Sigmoid colon (tissue), 7 donors: Measurements from ENCODE around the gene PARP2. TPM values are rescaled to one million over a fixed set of nuclear protein-coding genes. Genes with fewer than 3 reads are reported as not detected.
"Not testable (repeated sequence)": the region's sequence is repeated elsewhere in the genome, so short reads cannot be mapped to it uniquely, and the experiment has no call there.

Source experiments
- DNase-seq: peaks from one replicate; pipeline ENCODE4 v3.0.0-alpha.2; 2019
- H3K27ac ChIP-seq, 4 donors: fragments of 200-600 bp; sonication (generic); one replicate each; pipeline ENCODE4 v1.5.1; 2016 to 2019; ENCODE audit warnings: mild to moderate bottlenecking in 1 of 4
- H3K27me3 ChIP-seq, 3 donors: fragments of 200-600 bp; sonication (generic); one replicate each; pipeline ENCODE4 v1.5.1; 2019; ENCODE audit warnings: mild to moderate bottlenecking in 1 of 3
- H3K36me3 ChIP-seq, 4 donors: fragments of 200-600 bp; sonication (generic); one replicate each; pipeline ENCODE4 v1.5.1; 2016 to 2019
- H3K4me1 ChIP-seq, 4 donors: fragments of 200-600 bp; sonication (generic); one replicate each; pipeline ENCODE4 v1.5.1; 2017 to 2019
- H3K4me3 ChIP-seq, 4 donors: fragments of 200-600 bp; sonication (generic); one replicate each; pipeline ENCODE4 v1.5.1; 2017 to 2019; ENCODE audit warnings: mild to moderate bottlenecking in 2 of 4, moderate library complexity in 1 of 4
- H3K9me3 ChIP-seq, 4 donors: fragments of 200-600 bp in 3 of 4; sonication (generic) in 3 of 4; one replicate each; pipeline versions ENCODE4 v1.5.1 to v1.6.1; 2013 to 2019
- EP300 ChIP-seq, 4 donors: sonication (generic); formaldehyde crosslinking; IDR thresholded peaks; one replicate each; pipeline ENCODE4 v1.6.1; 2017; ENCODE audit warnings: antibody characterized with exemption in 4 of 4
- POLR2A ChIP-seq, 2 donors: fragments of 450-650 bp; IDR thresholded peaks; one replicate each; pipeline ENCODE4 v1.6.1; 2016; ENCODE audit warnings: antibody characterized with exemption in 2 of 2, mild to moderate bottlenecking in 2 of 2, moderate library complexity in 2 of 2
- POLR2AphosphoS5 ChIP-seq, 4 donors: sonication (generic); formaldehyde crosslinking; IDR thresholded peaks; one replicate each; pipeline ENCODE4 v1.6.1; 2017; ENCODE audit warnings: antibody characterized with exemption in 4 of 4
- WGBS, 2 donors: extraction: QIAGEN DNeasy Blood & Tissue Kit; methylation state at CpG; one replicate each; pipeline ENCODE4 v1.1.7; 2013; 5-methylcytosine and 5-hydroxymethylcytosine counted together
- intact Hi-C: fragments of 100-400 bp; cut with DNase I; formaldehyde crosslinking; loops from one replicate; pipeline ENCODE4 v1.15.1; 2023
- polyA plus RNA-seq, 3 donors: library from polyadenylated mRNA; stranded (reverse); fragments of 200-250 nt; gene quantifications; one replicate each; pipeline ENCODE4 v1.2.3, GENCODE V29; 2013
- total RNA-seq, 4 donors: library from RNA; depleted of rRNA; stranded (reverse); fragments of >200 nt; gene quantifications; one replicate each; pipeline ENCODE4 v1.1.0, GENCODE V29; 2016
- TF ChIP-seq, protein P1 (sequence below), 4 experiments: fragments of 450-650 bp in 3 of 4; fragments of 200-600 bp in 1 of 4; IDR thresholded peaks; one replicate each; pipeline ENCODE4 v1.5.1; 2016 to 2019; ENCODE audit warnings: antibody characterized with exemption in 4 of 4, mild to moderate bottlenecking in 3 of 4, moderate library complexity in 2 of 4
- donor health status: healthy with polysubstance abuse.
- donor health status: Bipolar disorder and iron deficiency.
- donor health status: healthy.

PARP2 gene
- total and polyA plus RNA-seq, 7 donors: 6.0 to 14.3 (median 10.2) TPM

DNA sequence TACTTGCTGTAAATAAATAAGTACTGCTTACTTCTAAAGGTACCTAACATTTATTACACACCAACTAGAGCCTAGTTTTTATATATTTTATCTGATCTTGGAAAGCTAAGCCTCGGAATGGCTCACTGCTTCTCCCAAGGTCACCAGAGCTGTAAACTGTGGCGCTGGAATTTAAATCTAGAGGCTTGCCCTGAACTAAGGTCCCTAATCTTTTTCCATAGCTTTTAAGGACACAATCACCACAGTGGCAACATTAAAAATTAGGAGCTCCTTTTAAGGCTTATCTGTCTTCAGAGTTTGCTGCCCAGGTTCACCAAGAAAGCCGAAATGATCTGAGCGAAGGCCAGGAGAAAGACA, 11.0 kb upstream of the PARP2 start:
- Histone ChIP-seq H3K4me1 (peaks cover 0 to 34% (median 18%) of the 10 kb centered on the region in 4 donors), H3K9me3 (no peaks in the 10 kb centered on the region), H3K36me3 (peaks cover 0 to 11% (median 0%) of the 10 kb centered on the region in 4 donors), H3K4me3 (peak overlapping the region; percentile 56 to 59 (median 56)), H3K27ac (peak overlapping the region; percentile 86 to 91 (median 90)), H3K27me3 (no peaks in the 10 kb centered on the region)
- 4 to 17% methylated on average over 4 of the region's 4 CpGs for WGBS, 2 donors
- TF ChIP-seq POLR2AphosphoS5 (IDR thresholded peaks at IDR 0.05) (no peak), EP300 (IDR thresholded peaks at IDR 0.05) (no peak), POLR2A (IDR thresholded peaks at IDR 0.05) (no peak)
- TF ChIP-seq, protein P1, sequence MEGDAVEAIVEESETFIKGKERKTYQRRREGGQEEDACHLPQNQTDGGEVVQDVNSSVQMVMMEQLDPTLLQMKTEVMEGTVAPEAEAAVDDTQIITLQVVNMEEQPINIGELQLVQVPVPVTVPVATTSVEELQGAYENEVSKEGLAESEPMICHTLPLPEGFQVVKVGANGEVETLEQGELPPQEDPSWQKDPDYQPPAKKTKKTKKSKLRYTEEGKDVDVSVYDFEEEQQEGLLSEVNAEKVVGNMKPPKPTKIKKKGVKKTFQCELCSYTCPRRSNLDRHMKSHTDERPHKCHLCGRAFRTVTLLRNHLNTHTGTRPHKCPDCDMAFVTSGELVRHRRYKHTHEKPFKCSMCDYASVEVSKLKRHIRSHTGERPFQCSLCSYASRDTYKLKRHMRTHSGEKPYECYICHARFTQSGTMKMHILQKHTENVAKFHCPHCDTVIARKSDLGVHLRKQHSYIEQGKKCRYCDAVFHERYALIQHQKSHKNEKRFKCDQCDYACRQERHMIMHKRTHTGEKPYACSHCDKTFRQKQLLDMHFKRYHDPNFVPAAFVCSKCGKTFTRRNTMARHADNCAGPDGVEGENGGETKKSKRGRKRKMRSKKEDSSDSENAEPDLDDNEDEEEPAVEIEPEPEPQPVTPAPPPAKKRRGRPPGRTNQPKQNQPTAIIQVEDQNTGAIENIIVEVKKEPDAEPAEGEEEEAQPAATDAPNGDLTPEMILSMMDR (IDR thresholded peaks at IDR 0.05): no peak
- intact Hi-C loops: loop anchor here (10.0 kb wide), 1 partner anchor 762 kb away; the partner anchor contains the start of gene ZNF219
- DNase-seq: no peak

- Histone ChIP-seq H3K27ac (peak within 1 kb of the TSS; percentile 86 to 91 (median 90)), H3K4me3 (peak within 1 kb of the TSS; percentile 56 to 59 (median 56)), H3K4me1 (peaks cover 0 to 30% (median 15%) of the 10 kb centered on the region in 4 donors), H3K27me3 (no peaks in the 10 kb centered on the region), H3K9me3 (no peaks in the 10 kb centered on the region), H3K36me3 (peaks cover 0 to 11% (median 0%) of the 10 kb centered on the region in 4 donors)
- intact Hi-C loops: loop anchor here (1.0 to 10.0 kb wide), 2 partner anchors 10 to 762 kb away; partner anchors contain the start of genes PARP2 and ZNF219
- 0 to 1% methylated on average over 19 of the region's 19 CpGs for WGBS, 2 donors
- TF ChIP-seq EP300 (IDR thresholded peaks at IDR 0.05): peak in 1 of 4 donors; percentile 15
- peak; percentile 46 to 69 for TF ChIP-seq POLR2A (IDR thresholded peaks at IDR 0.05)
- TF ChIP-seq POLR2AphosphoS5 (IDR thresholded peaks at IDR 0.05): peak; percentile 86 to 94 (median 90)
- TF ChIP-seq, protein P1 (IDR thresholded peaks at IDR 0.05): no peak
- peak; percentile 86 for DNase-seq
Measured at GRCh38 chr14:20332788-20333493, 10.5 kb upstream of the PARP2 start, which contains the start of gene CCNB1IP1. CCNB1IP1 (minus strand) TSS chr14:20333279; CDS start chr14:20316523, 16,756 bp downstream.

DNA sequence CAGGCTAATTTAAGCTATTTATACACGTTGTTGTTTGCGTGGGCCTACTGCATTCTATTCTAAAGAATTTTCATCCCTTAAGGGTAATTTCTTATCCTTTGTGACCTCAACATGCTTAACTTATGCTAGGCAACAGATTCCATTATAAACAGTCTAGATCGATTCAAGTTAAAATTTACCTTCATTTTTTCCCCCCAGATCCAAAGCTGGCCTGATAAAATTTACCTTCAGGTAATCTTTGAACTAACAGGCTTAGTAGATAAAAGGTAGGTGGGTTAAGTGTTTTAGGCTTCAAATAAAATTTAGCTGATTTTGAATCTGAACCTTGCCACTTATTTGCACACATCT, 10.0 kb upstream of the PARP2 start:
- TF ChIP-seq POLR2AphosphoS5 (IDR thresholded peaks at IDR 0.05) (no peak), POLR2A (IDR thresholded peaks at IDR 0.05) (no peak), EP300 (IDR thresholded peaks at IDR 0.05) (no peak)
- TF ChIP-seq, protein P1 (IDR thresholded peaks at IDR 0.05): no peak
- peak overlapping the region; percentile 86 to 91 (median 90) for H3K27ac ChIP-seq
- no peaks in the 10 kb centered on the region for H3K9me3 ChIP-seq
- H3K4me3 ChIP-seq: peak overlapping the region; percentile 56 to 59 (median 56)
- intact Hi-C loops: loop anchor here (1.0 to 10.0 kb wide), 2 partner anchors 10 to 761 kb away; partner anchors contain the start of genes PARP2 and ZNF219
- 6 to 12% methylated on average over 3 of the region's 3 CpGs for WGBS, 2 donors
- H3K27me3 ChIP-seq: no peaks in the 10 kb centered on the region
- H3K36me3 ChIP-seq: peaks cover 0 to 6% (median 0%) of the 10 kb centered on the region in 4 donors
- H3K4me1 ChIP-seq: peaks cover 0 to 30% (median 15%) of the 10 kb centered on the region in 4 donors
- DNase-seq: no peak

- 72 to 76% methylated on average over 7 of the region's 7 CpGs for WGBS, 2 donors
- intact Hi-C loops: loop anchor here (10.0 kb wide), 1 partner anchor 761 kb away; the partner anchor contains the start of gene ZNF219
- Histone ChIP-seq H3K27ac (peak overlapping the region; percentile 86 to 91 (median 90)), H3K9me3 (no peaks in the 10 kb centered on the region), H3K4me3 (no peak overlapping the region), H3K36me3 (peaks cover 0 to under 1% (median 0%) of the 10 kb centered on the region in 4 donors), H3K4me1 (peaks cover 0 to 30% (median 13%) of the 10 kb centered on the region in 4 donors), H3K27me3 (no peaks in the 10 kb centered on the region)
- DNase-seq: no peak
- TF ChIP-seq, protein P1 (IDR thresholded peaks at IDR 0.05): no peak
- TF ChIP-seq POLR2AphosphoS5 (IDR thresholded peaks at IDR 0.05) (no peak), EP300 (IDR thresholded peaks at IDR 0.05) (no peak), POLR2A (IDR thresholded peaks at IDR 0.05) (no peak)
Measured at GRCh38 chr14:20334017-20334416, 9.4 kb upstream of the PARP2 start.

DNA sequence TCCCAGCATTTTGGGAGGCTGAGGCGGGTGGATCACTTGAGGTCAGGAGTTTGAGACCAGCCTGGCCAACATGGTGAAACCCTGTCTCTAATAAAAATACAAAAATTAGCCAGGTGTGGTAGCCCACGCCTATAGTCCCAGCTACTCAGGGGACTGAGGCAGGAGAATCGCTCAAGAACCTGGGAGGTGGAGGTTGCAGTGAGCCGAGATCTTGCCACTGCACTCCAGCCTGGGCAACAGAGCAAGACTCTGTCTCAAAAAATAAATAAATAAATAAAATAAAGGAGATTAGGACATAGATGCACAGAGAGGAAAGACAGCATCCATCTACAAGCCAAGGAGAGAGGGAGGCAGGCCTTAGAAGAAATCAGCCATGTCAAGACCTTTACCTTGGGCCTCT, 2.4 kb upstream of the PARP2 start:
- WGBS, 2 donors: 91 to 96% methylated on average over 4 of the region's 4 CpGs
- intact Hi-C loops: loop anchor here (5.0 kb wide), 2 partner anchors 271 to 341 kb away; partner anchors contain the start of gene RNASE4

More for the DNA sequence above, 2.4 kb upstream of the PARP2 start:
- DNase-seq, H3K27me3 ChIP-seq, H3K9me3 ChIP-seq, H3K4me3 ChIP-seq, H3K36me3 ChIP-seq: not testable (repeated sequence)
- Histone ChIP-seq H3K27ac (peak overlapping the region in 1 of 4 donors; percentile 92), H3K4me1 (peaks cover 0 to 11% (median 8%) of the 10 kb centered on the region in 4 donors)
